DND-41 (cell line): ENCODE measurements around the gene CNTRL.

Experiments
- CTCF ChIP-seq: IDR thresholded peaks from 2 replicates; pipeline ENCODE4 v1.5.1; 2012; ENCODE audit warnings: borderline replicate concordance, low read length, moderate library complexity, mild to moderate bottlenecking; ENCODE audit not compliant: poor library complexity, severe bottlenecking; ENCODE audit errors: extremely low read depth
- EZH2 ChIP-seq: IDR thresholded peaks from 3 replicates; pipeline ENCODE4 v1.6.1; 2012; ENCODE audit warnings: borderline replicate concordance, low read depth, mild to moderate bottlenecking, moderate library complexity, low read length, inconsistent platforms; ENCODE audit not compliant: severe bottlenecking

- TF ChIP-seq CTCF (no peak), EZH2 (no peak)
These were observed 40.7 kb downstream of the CNTRL start for GRCh38 chr9:121115466-121115865.
